ENCODE measurements around the gene ENTREP1. TPM values are rescaled to one million over a fixed set of nuclear protein-coding genes. Genes with fewer than 3 reads are reported as not detected.

The ENTREP1 gene
- total and polyA plus RNA-seq, 8 donors: 2.7 to 8.8 (median 5.4) TPM

DNA sequence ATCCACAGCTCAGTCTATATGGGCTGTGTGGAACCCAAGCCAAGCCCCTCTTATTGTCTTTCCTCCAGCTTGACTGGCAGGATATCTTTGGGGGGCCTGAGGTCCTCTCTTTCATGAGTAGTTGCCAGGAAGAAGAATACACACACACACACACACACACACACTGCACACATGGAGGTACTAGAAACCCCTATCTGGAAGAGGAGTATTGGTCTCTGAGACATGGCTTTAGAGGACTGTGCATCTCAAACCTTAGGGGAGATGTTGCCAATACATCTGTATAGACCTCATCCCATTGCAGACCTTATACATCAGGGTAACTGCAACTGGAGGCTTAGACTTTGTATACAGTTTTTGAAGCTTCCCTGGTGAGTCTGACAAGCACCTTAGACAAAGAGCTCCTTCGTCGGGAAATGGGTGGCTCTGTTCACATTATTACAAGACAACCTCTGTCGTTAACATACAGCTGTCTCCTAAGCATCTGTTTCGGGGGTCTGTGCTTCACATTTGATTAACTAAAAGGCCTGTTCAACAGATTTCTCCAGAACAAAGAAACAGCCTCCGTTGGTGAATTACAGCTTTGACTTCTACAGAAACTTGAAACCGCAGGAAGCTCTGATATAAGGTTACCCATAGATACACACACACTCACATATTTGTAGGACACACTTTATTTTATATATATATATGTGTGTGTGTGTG lies 5.5 kb upstream of the ENTREP1 start:
- Histone ChIP-seq H3K4me3 (no peak overlapping the region), H3K9me3 (no peaks in the 10 kb centered on the region), H3K27ac (no peak overlapping the region), H3K27me3 (no peaks in the 10 kb centered on the region), H3K4me1 (no peaks in the 10 kb centered on the region), H3K36me3 (no peaks in the 10 kb centered on the region)
- FAIRE-seq (no peak), ATAC-seq (no peak), DNase-seq (no peak)
- TF ChIP-seq, protein P1, sequence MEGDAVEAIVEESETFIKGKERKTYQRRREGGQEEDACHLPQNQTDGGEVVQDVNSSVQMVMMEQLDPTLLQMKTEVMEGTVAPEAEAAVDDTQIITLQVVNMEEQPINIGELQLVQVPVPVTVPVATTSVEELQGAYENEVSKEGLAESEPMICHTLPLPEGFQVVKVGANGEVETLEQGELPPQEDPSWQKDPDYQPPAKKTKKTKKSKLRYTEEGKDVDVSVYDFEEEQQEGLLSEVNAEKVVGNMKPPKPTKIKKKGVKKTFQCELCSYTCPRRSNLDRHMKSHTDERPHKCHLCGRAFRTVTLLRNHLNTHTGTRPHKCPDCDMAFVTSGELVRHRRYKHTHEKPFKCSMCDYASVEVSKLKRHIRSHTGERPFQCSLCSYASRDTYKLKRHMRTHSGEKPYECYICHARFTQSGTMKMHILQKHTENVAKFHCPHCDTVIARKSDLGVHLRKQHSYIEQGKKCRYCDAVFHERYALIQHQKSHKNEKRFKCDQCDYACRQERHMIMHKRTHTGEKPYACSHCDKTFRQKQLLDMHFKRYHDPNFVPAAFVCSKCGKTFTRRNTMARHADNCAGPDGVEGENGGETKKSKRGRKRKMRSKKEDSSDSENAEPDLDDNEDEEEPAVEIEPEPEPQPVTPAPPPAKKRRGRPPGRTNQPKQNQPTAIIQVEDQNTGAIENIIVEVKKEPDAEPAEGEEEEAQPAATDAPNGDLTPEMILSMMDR (IDR thresholded peaks at IDR 0.05): no peak
- 76 to 78% methylated on average over 6 of the region's 6 CpGs for WGBS, 2 donors
- intact Hi-C loops (cut with DNase I): no loop called here

DNA sequence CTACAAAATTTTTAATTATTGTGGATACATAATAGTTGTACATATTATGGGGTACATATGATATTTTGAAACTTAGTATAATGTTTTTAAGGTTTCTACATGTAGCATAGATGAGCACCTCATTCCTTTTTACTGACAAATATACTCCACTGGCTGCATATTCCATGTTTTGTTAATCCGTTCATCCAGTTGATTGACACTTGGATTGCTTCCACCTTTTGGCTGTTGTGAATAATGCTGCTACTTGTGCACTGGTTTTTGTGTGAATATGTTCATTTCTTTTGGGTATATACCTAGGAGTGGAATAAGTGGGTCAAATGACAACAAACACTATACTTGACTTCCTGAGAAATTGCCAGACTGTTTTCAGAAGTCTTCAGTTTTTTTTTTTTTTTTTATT lies 2.8 kb upstream of the ENTREP1 start:
- intact Hi-C loops (cut with DNase I): no loop called here
- FAIRE-seq: no peak
- WGBS, 2 donors: 22 to 24% methylated on average over 1 of the region's 1 CpG
- no peaks in the 10 kb centered on the region for H3K9me3 ChIP-seq
- TF ChIP-seq, protein P1 (IDR thresholded peaks at IDR 0.05): no peak
- ATAC-seq: no peak
- H3K27me3 ChIP-seq: no peaks in the 10 kb centered on the region
- H3K36me3 ChIP-seq: no peaks in the 10 kb centered on the region
- peaks cover 0 to 6% (median 0%) of the 10 kb centered on the region in 3 donors for H3K4me1 ChIP-seq
- DNase-seq: no peak
- no peak overlapping the region for H3K27ac ChIP-seq
- H3K4me3 ChIP-seq: no peak overlapping the region

DNA sequence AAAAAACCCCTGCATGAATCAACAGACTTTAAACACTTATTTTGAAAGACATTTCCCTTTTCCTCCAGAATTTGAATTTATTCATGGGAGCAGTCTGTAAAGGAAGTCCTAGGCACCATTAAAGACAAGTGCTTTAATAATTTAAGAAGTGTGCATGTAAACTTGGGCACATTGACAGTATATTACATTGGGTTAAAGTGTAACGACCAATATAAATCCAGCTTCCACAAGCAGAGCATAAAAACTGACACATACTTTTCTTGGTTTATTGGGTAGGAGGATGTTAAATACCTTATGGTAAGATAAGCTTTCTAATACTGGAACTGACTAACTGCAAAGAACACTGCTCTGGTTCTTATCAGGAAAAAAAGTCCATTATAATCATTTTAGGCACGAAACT lies 1.2 kb upstream of the ENTREP1 start:
- intact Hi-C loops (cut with DNase I): no loop called here
- H3K4me1 ChIP-seq: peaks cover 0 to 6% (median 0%) of the 10 kb centered on the region in 3 donors
- no peaks in the 10 kb centered on the region for H3K36me3 ChIP-seq
- no peak for DNase-seq
- H3K27ac ChIP-seq: no peak overlapping the region
- no peak overlapping the region for H3K4me3 ChIP-seq
- no peaks in the 10 kb centered on the region for H3K9me3 ChIP-seq
- ATAC-seq: no peak
- no peaks in the 10 kb centered on the region for H3K27me3 ChIP-seq
- TF ChIP-seq, protein P1 (IDR thresholded peaks at IDR 0.05): no peak
- 37 to 38% methylated on average over 2 of the region's 2 CpGs for WGBS, 2 donors
- peak; percentile 75 for FAIRE-seq

DNA sequence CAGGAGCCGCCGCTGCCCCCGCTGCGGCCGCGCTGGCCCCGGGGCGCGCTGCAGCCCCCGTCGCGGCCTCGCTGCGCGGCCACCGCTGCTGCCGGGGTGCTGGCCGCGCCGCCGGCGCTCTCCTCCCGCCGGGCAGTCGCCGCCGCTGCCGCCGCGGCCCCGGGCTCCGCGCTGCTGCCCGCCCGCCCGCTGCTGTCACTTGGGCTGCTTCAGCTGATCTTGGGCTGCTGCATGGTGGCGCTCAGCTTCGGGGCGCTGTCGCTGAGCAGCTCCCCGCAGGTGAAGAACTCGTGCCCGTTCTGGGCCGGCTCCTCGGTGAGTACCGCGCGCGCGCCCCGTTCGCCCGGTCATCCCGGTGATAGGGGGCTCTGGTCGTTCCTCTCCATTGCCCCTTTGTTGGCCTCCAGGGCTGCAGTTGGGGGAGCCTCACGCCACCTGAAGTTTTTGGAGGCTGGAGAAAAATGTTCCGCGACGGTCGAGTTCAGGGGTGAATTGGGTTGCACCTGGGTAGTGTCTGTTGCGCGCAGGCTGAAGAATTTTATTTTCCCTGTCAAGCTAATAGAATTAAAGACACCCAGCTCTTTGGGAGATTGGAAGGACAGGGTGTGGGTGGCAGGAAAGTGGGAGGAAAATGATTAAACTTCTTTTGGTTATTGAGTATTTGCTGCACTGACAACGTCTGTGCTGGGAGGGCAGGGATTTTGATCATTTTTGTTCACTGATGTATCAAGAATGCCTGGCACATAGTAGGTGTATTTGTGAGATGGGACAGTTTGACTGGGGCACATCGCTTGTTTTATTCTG lies 596 bp downstream of the ENTREP1 start:
- intact Hi-C loops (cut with DNase I): no loop called here
- DNase-seq: peak; percentile 13 to 77 (median 34)
- H3K36me3 ChIP-seq: no peaks in the 10 kb centered on the region
- peak overlapping the region; percentile 26 to 67 (median 48) for H3K4me3 ChIP-seq
- FAIRE-seq: no peak
- TF ChIP-seq, protein P1 (IDR thresholded peaks at IDR 0.05): no peak
- WGBS, 2 donors: 3% methylated on average over 35 to 64 of the region's 64 CpGs
- H3K4me1 ChIP-seq: peaks cover 0 to 6% (median 0%) of the 10 kb centered on the region in 3 donors
- ATAC-seq: peak in 3 of 4 donors; percentile 49 to 57 (median 50)
- no peak overlapping the region for H3K27ac ChIP-seq
- H3K27me3 ChIP-seq: no peaks in the 10 kb centered on the region
- no peaks in the 10 kb centered on the region for H3K9me3 ChIP-seq

Data from pancreas (tissue), 10 donors.